Lung (tissue), 12 donors: ENCODE results near the gene COQ2. TPM values are rescaled to one million over a fixed set of nuclear protein-coding genes. Genes with fewer than 3 reads are reported as not detected.
"Not testable (repeated sequence)": the region's sequence is repeated elsewhere in the genome, so short reads cannot be mapped to it uniquely, and the experiment has no call there.

Source experiments
- ATAC-seq: fragments of 200-7000 bp; cut with Tn5 transposase; one replicate; pipeline ENCODE4 v1.9.1; 2020; ENCODE audit warnings: moderate number of reproducible peaks; ENCODE audit not compliant: insufficient read depth, low FRiP score
- DNase-seq, 3 donors: peaks; one replicate each; pipeline ENCODE4 v3.0.0-alpha.2; 2013 to 2017
- H3K27ac ChIP-seq, 2 donors: one replicate each; pipeline ENCODE4 v1.5.1; 2013; ENCODE audit warnings: mild to moderate bottlenecking in 2 of 2, moderate library complexity in 2 of 2, control low read depth in 1 of 2, inconsistent platforms in 1 of 2, low read depth in 1 of 2, low read length in 1 of 2
- H3K27me3 ChIP-seq, 3 donors: one replicate each; pipeline ENCODE4 v1.5.1; 2013; ENCODE audit warnings: low read length in 2 of 3; ENCODE audit not compliant: control insufficient read depth in 3 of 3, insufficient read depth in 3 of 3
- H3K36me3 ChIP-seq, 4 donors: one replicate each; pipeline ENCODE4 v1.5.1; 2013; ENCODE audit warnings: low read length in 4 of 4, mild to moderate bottlenecking in 1 of 4, moderate library complexity in 1 of 4; ENCODE audit not compliant: control insufficient read depth in 4 of 4, insufficient read depth in 4 of 4
- H3K4me1 ChIP-seq, 5 donors: one replicate each; pipeline ENCODE4 v1.5.1; 2013; ENCODE audit warnings: low read length in 5 of 5, mild to moderate bottlenecking in 2 of 5, moderate library complexity in 1 of 5; ENCODE audit not compliant: control insufficient read depth in 5 of 5, insufficient read depth in 5 of 5
- H3K4me3 ChIP-seq: one replicate; pipeline ENCODE4 v1.5.1; 2013; ENCODE audit warnings: mild to moderate bottlenecking, control low read depth, moderate library complexity
- H3K9ac ChIP-seq, 2 donors: one replicate each; pipeline ENCODE4 v1.5.1; 2013; ENCODE audit warnings: low read length in 2 of 2, control low read depth in 1 of 2; ENCODE audit not compliant: insufficient read depth in 1 of 2
- H3K9me3 ChIP-seq, 4 donors: one replicate each; pipeline ENCODE4 v1.5.1; 2013; ENCODE audit warnings: low read length in 3 of 4, mild to moderate bottlenecking in 1 of 4, moderate library complexity in 1 of 4; ENCODE audit not compliant: control insufficient read depth in 4 of 4, insufficient read depth in 3 of 4
- CTCF ChIP-seq: IDR thresholded peaks from 2 replicates; pipeline ENCODE4 v1.5.1; 2012; ENCODE audit warnings: mild to moderate bottlenecking; ENCODE audit errors: control extremely low read depth, extremely low read depth
- WGBS, 2 donors: extraction: QIAGEN DNeasy Blood & Tissue Kit; methylation state at CpG; one replicate each; pipeline ENCODE4 v1.1.7; 2013; 5-methylcytosine and 5-hydroxymethylcytosine counted together
- polyA plus RNA-seq, 2 donors: library from polyadenylated mRNA; stranded (reverse); fragments of 200-250 nt; gene quantifications; one replicate each; pipeline ENCODE4 v1.2.1, GENCODE V29; 2013
- total RNA-seq, 2 donors: library from RNA; depleted of rRNA in 1 of 2; stranded (reverse); fragments of >200 nt in 1 of 2; gene quantifications; one replicate each; pipeline ENCODE4 v1.2.1, GENCODE V29; 2014 to 2021
- donor health status: control.
- donor health status: control.
- donor health status: Bipolar disorder and iron deficiency.
- donor health status: healthy.
- donor health status: DM: yes; HTN: yes; CAD: no.

Gene COQ2
- total and polyA plus RNA-seq, 4 donors = 7.5 to 15.1 (median 9.6) TPM

- Histone ChIP-seq H3K36me3 (no peaks in the 10 kb centered on the region), H3K27ac (no peak overlapping the region), H3K4me1 (no peaks in the 10 kb centered on the region), H3K27me3 (no peaks in the 10 kb centered on the region), H3K9me3 (no peaks in the 10 kb centered on the region), H3K4me3 (no peak overlapping the region), H3K9ac (no peak overlapping the region)
- no peak for DNase-seq
- TF ChIP-seq CTCF = no peak
- no peak for ATAC-seq
- WGBS, 2 donors = 56 to 70% methylated on average over 3 of the region's 3 CpGs
Observed at GRCh38 chr4:83297548-83298260, 13.1 kb upstream of the COQ2 start.

- Histone ChIP-seq H3K4me3 (no peak overlapping the region), H3K9ac (no peak overlapping the region), H3K4me1 (no peaks in the 10 kb centered on the region), H3K9me3 (no peaks in the 10 kb centered on the region), H3K36me3 (no peaks in the 10 kb centered on the region), H3K27me3 (no peaks in the 10 kb centered on the region), H3K27ac (no peak overlapping the region)
- DNase-seq = no peak
- no peak for ATAC-seq
- 81 to 85% methylated on average over 8 of the region's 8 CpGs for WGBS, 2 donors
- TF ChIP-seq CTCF = no peak
Observed at GRCh38 chr4:83293305-83294046, 8.9 kb upstream of the COQ2 start.

- not testable (repeated sequence) for H3K4me1 ChIP-seq, H3K36me3 ChIP-seq, ATAC-seq, H3K4me3 ChIP-seq, H3K27me3 ChIP-seq, DNase-seq, H3K9me3 ChIP-seq, H3K9ac ChIP-seq, H3K27ac ChIP-seq
- WGBS, 2 donors = 87 to 93% methylated on average over 3 of the region's 3 CpGs
Observed at GRCh38 chr4:83290059-83290774, 5.6 kb upstream of the COQ2 start.

- H3K4me3 ChIP-seq, DNase-seq, ATAC-seq, H3K27me3 ChIP-seq, H3K9ac ChIP-seq, H3K9me3 ChIP-seq, H3K27ac ChIP-seq, H3K36me3 ChIP-seq: not testable (repeated sequence)
- WGBS, 2 donors = 45 to 50% methylated on average over 1 of the region's 1 CpG
- H3K4me1 ChIP-seq = peaks cover 0 to 14% (median 4%) of the 10 kb centered on the region in 5 donors
Observed at GRCh38 chr4:83288381-83288780, 3.8 kb upstream of the COQ2 start.
